Adrenal gland (tissue), 12 donors: ENCODE data around the gene TAF6. TPM values are rescaled to one million over a fixed set of nuclear protein-coding genes. Genes with fewer than 3 reads are reported as not detected.

ENCODE experiments used
- DNase-seq, 7 donors: peaks; one replicate each; pipeline ENCODE4 v3.0.0-alpha.2; 2019 to 2020
- H3K27ac ChIP-seq, 5 donors: fragments of 200-600 bp; sonication (generic) in 4 of 5; 1 replicate in 3 of 5; 2 replicates in 2 of 5; pipeline versions ENCODE4 v1.5.1 to v1.8.0; 2016 to 2020; ENCODE audit warnings: mild to moderate bottlenecking in 1 of 5
- H3K27me3 ChIP-seq: fragments of 200-600 bp; 2 replicates; pipeline ENCODE4 v1.8.0; 2021
- H3K36me3 ChIP-seq, 2 donors: fragments of 200-600 bp; replicated peaks in 1 of 2; 1 replicate in 1 of 2; 2 replicates in 1 of 2; pipeline versions ENCODE4 v1.5.1 to v1.8.0; 2018 to 2022
- H3K4me1 ChIP-seq, 2 donors: fragments of 200-600 bp; replicated peaks in 1 of 2; 1 replicate in 1 of 2; 2 replicates in 1 of 2; pipeline versions ENCODE4 v1.5.1 to v1.8.0; 2018 to 2021
- H3K4me3 ChIP-seq, 4 donors: fragments of 200-600 bp; sonication (generic) in 3 of 4; one replicate each; pipeline ENCODE4 v1.5.1; 2016 to 2018
- H3K9me3 ChIP-seq, 3 donors: fragments of 200-600 bp; sonication (generic) in 1 of 3; replicated peaks in 1 of 3; 1 replicate in 2 of 3; 2 replicates in 1 of 3; pipeline versions ENCODE4 v1.5.1 to v1.8.0; 2016 to 2021
- POLR2A ChIP-seq, 2 donors: fragments of 450-650 bp; IDR thresholded peaks; one replicate each; pipeline ENCODE4 v1.6.1; 2017; ENCODE audit warnings: antibody characterized with exemption in 2 of 2, mild to moderate bottlenecking in 2 of 2, moderate library complexity in 1 of 2
- WGBS, 4 donors: extraction: QIAGEN DNeasy Blood & Tissue Kit in 2 of 4; methylation state at CpG; one replicate each; pipeline versions ENCODE4 v1.1.5 to v1.1.7; 2013 to 2017; 5-methylcytosine and 5-hydroxymethylcytosine counted together
- intact Hi-C, 2 donors: fragments of 100-400 bp; cut with DNase I; formaldehyde crosslinking; loops; one replicate each; pipeline versions ENCODE4 v1.14.1 to v1.15.0; 2022 to 2023
- polyA plus RNA-seq, 3 donors: library from polyadenylated mRNA; stranded (reverse); fragments of 200-250 nt in 2 of 3; fragments of 350-450 nt in 1 of 3; fragmentation: Illumina TruSeq in 1 of 3; extraction: RNeasy Lipid Tissue Mini Kit (QIAGEN cat#74804) in 1 of 3; gene quantifications; one replicate each; pipeline ENCODE4 v1.2.3, GENCODE V29; 2013 to 2014
- total RNA-seq, 9 donors: library from RNA; depleted of rRNA in 4 of 9; stranded (reverse); fragments of >200 nt in 4 of 9; fragments of 120-200 nt in 1 of 9; fragmentation: NEBNext Ultra II Directional in 1 of 9; extraction: Animal tissue kit (Norgen Biotek cat#: 25700) in 1 of 9; gene quantifications; one replicate each; pipeline versions ENCODE4 v1.1.0 to v1.2.4, GENCODE V29; 2013 to 2023
- TF ChIP-seq, protein P1 (sequence below), 6 experiments: fragments of 450-650 bp in 4 of 6; fragments of 200-600 bp in 2 of 6; sonication (generic) in 1 of 6; IDR thresholded peaks; 1 replicate in 5 of 6; 2 replicates in 1 of 6; pipeline versions ENCODE4 v1.5.1 to v1.8.0; 2016 to 2021; ENCODE audit warnings: antibody characterized with exemption in 6 of 6, mild to moderate bottlenecking in 2 of 6, moderate library complexity in 1 of 6
- donor health status: healthy with polysubstance abuse.
- donor health status: Bipolar disorder and iron deficiency.
- donor health status: DM: yes; HTN: yes; CAD: no.
- donor health status: DM: no; HTN: no; CAD: no.
- donor health status: DM: no; HTN: no; CAD: no.
- donor health status: DM: yes; HTN: yes; CAD: no.

The TAF6 gene
- total and polyA plus RNA-seq, 12 donors = 16.0 to 141 (median 68.7) TPM

DNA sequence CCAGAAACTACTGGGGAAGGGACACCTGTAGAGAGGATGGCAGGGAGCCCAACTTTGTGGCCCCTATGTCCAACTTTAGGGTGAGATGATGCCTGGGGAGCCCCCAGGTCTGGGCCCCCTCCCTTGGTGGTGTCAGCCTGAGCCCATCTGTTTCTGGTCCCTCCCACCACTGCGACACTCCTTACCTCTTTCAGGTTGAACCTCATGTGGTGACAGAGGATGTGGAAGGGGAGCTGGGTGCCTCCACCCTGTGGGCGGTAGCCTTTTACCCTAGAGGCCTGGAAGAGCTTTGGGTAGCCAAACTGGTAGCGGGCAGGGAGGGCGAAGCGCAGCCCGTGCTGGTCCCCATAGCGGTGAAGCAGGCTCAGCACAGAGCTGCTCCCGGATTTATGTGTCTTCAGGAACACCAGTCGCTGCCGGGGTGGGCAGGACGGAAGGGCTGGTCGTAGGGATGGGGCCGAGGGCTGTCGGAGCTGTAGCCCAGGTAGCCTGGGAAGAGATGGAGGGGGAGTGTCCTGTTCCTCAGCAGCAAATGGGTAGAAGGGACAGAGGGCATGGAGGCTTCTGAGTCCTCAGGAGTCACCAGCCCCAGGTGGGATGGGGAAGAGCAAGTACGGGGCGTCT is 47.3 kb upstream of the TAF6 start:
- Histone ChIP-seq H3K36me3 (no peaks in the 10 kb centered on the region), H3K27ac (no peak overlapping the region), H3K27me3 (peaks cover 7% of the 10 kb centered on the region), H3K4me3 (no peak overlapping the region), H3K4me1 (peaks cover 4 to 22% of the 10 kb centered on the region in 2 donors), H3K9me3 (no peaks in the 10 kb centered on the region)
- intact Hi-C loops = no loop called here
- 77 to 84% (median 80%) methylated on average over 11 to 16 of the region's 16 CpGs for WGBS, 4 donors
- no peak for TF ChIP-seq POLR2A (IDR thresholded peaks at IDR 0.05)
- TF ChIP-seq, protein P1, sequence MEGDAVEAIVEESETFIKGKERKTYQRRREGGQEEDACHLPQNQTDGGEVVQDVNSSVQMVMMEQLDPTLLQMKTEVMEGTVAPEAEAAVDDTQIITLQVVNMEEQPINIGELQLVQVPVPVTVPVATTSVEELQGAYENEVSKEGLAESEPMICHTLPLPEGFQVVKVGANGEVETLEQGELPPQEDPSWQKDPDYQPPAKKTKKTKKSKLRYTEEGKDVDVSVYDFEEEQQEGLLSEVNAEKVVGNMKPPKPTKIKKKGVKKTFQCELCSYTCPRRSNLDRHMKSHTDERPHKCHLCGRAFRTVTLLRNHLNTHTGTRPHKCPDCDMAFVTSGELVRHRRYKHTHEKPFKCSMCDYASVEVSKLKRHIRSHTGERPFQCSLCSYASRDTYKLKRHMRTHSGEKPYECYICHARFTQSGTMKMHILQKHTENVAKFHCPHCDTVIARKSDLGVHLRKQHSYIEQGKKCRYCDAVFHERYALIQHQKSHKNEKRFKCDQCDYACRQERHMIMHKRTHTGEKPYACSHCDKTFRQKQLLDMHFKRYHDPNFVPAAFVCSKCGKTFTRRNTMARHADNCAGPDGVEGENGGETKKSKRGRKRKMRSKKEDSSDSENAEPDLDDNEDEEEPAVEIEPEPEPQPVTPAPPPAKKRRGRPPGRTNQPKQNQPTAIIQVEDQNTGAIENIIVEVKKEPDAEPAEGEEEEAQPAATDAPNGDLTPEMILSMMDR (IDR thresholded peaks at IDR 0.05) = no peak
- no peak for DNase-seq

DNA sequence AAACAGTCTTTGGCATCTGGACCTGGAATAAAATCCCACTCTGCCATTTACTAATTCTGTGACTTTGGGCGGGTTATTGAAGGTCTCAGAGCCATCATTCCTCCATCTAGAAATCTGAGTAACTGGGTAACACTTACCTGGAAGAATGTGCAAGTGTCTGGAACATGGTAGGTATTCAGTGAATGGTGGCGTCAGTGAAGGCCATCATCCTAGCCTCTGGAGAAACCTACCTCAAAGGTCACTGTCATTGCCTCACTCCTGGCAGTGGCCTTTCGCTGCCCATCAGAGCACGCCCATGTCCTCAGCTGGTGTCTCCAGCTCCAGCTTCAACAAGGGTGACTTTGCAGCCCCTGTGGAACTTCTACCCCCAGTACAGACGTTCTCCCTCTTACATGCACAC is 44.7 kb upstream of the TAF6 start:
- TF ChIP-seq, protein P1 (IDR thresholded peaks at IDR 0.05) = no peak
- TF ChIP-seq POLR2A (IDR thresholded peaks at IDR 0.05) = no peak
- Histone ChIP-seq H3K27ac (no peak overlapping the region), H3K4me3 (no peak overlapping the region), H3K36me3 (no peaks in the 10 kb centered on the region), H3K9me3 (no peaks in the 10 kb centered on the region), H3K4me1 (peaks cover 4 to 18% of the 10 kb centered on the region in 2 donors), H3K27me3 (no peaks in the 10 kb centered on the region)
- WGBS, 4 donors = 78 to 88% (median 82%) methylated on average over 4 to 5 of the region's 5 CpGs
- DNase-seq = no peak
- intact Hi-C loops = no loop called here

DNA sequence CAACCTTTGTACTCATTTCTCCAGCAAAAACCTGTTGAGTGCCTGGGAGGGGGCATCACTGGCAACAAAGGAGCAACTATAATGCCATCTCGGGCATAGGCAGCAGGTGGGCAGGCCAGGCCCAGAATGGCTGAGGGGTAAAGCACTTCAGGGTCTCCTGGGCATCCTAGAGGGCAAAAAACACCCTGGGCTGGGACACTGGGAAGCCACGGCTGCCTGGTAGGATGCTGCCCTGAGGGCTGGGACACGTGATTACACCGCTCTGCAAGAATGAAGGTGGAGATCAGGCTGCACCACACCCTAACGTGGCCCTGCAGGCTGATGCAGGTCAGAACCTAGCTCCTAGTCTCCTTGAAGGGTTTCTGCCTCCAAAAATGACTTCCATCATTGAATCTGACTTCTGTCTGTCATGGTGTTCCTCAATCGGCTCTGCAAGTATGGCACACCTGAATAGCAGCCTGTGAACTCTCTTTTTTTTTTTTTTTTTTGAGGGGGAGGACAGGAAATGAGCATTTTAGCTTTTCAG is 43.9 kb upstream of the TAF6 start:
- DNase-seq = no peak
- Histone ChIP-seq H3K4me1 (peaks cover 2 to 12% of the 10 kb centered on the region in 2 donors), H3K36me3 (no peaks in the 10 kb centered on the region), H3K9me3 (no peaks in the 10 kb centered on the region), H3K27ac (no peak overlapping the region), H3K27me3 (no peaks in the 10 kb centered on the region), H3K4me3 (no peak overlapping the region)
- 74 to 85% (median 76%) methylated on average over 4 to 6 of the region's 6 CpGs for WGBS, 4 donors
- intact Hi-C loops = no loop called here
- no peak for TF ChIP-seq POLR2A (IDR thresholded peaks at IDR 0.05)
- TF ChIP-seq, protein P1 (IDR thresholded peaks at IDR 0.05) = no peak

DNA sequence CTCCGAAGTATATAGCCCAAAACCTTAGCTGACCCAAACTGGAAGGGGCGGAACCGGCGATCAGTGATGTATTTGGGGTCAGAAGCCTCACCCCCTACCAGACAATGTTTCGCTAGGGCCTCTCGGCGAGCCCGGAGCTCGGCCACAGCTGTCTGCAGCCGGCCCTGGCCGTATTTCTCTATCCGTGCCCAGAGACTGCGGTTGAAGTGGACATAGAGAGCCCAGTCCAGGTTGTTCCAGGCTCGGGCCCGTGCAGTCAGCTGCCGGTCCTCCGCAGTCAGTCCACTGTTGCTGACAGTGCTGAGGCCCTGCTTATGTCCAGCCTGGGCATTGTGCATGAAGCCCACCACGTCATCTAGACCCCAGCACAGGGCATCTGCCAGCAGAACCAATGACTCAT is 40.9 kb upstream of the TAF6 start:
- Histone ChIP-seq H3K4me3 (no peak overlapping the region), H3K27ac (no peak overlapping the region), H3K9me3 (no peaks in the 10 kb centered on the region), H3K27me3 (no peaks in the 10 kb centered on the region), H3K4me1 (peaks cover 3 to 17% of the 10 kb centered on the region in 2 donors), H3K36me3 (peaks cover 0 to 16% of the 10 kb centered on the region in 2 donors)
- intact Hi-C loops = no loop called here
- TF ChIP-seq, protein P1 (IDR thresholded peaks at IDR 0.05) = no peak
- TF ChIP-seq POLR2A (IDR thresholded peaks at IDR 0.05) = no peak
- 92 to 95% (median 92%) methylated on average over 16 to 18 of the region's 18 CpGs; no CpG with 5 or more reads in 1 of the 4 donors for WGBS, 4 donors
- no peak for DNase-seq
